H1 (cell line): ENCODE measurements around the gene CEND1. TPM values are rescaled to one million over a fixed set of nuclear protein-coding genes. Genes with fewer than 3 reads are reported as not detected.

Experiments
- CTCF ChIA-PET: fragments of 300-600 bp; sonication (Branson Sonifier 250); formaldehyde crosslinking; loops from one replicate; lab custom pipeline; 2021; ENCODE audit not compliant: partially characterized antibody; lab: Charles Lee
- POLR2A ChIA-PET: fragments of 300-600 bp; sonication (Branson Sonifier 250); formaldehyde crosslinking; loops from one replicate; lab custom pipeline; 2021; ENCODE audit warnings: inconsistent platforms; ENCODE audit not compliant: partially characterized antibody; lab: Charles Lee
- DNase-seq, 2 experiments: peaks; one replicate each; pipeline versions ENCODE4 v3.0.0 to v3.0.0-alpha.2; 2010 to 2022; ENCODE audit warnings: low spot score in 2 of 2, low read depth in 1 of 2, mixed read lengths in 1 of 2
- FAIRE-seq: peaks from 2 replicates; lab custom pipeline; 2011; peaks lifted over from hg19 to GRCh38; lab: Jason Lieb, UNC
- H2AFZ ChIP-seq: 2 replicates; pipeline ENCODE4 v1.8.1; 2012; ENCODE audit warnings: low read length, inconsistent platforms
- H2AK5ac ChIP-seq: 2 replicates; pipeline ENCODE4 v1.6.1; 2013; ENCODE audit warnings: low read depth, low read length
- H2BK120ac ChIP-seq: replicated peaks from 2 replicates; pipeline ENCODE3; 2013; ENCODE audit warnings: low read depth, low read length, inconsistent platforms
- H2BK12ac ChIP-seq: 2 replicates; pipeline ENCODE4 v1.6.1; 2013; ENCODE audit warnings: low read depth, low read length
- H2BK15ac ChIP-seq: 2 replicates; pipeline ENCODE4 v1.6.1; 2013; ENCODE audit warnings: low read length
- H2BK20ac ChIP-seq: 2 replicates; pipeline ENCODE4 v1.6.1; 2013; ENCODE audit warnings: low read length
- H2BK5ac ChIP-seq: 2 replicates; pipeline ENCODE4 v1.6.1; 2013; ENCODE audit warnings: low read depth, low read length
- H3K14ac ChIP-seq: 2 replicates; pipeline ENCODE4 v1.6.1; 2013; ENCODE audit warnings: inconsistent platforms; ENCODE audit not compliant: insufficient read length
- H3K18ac ChIP-seq: 2 replicates; pipeline ENCODE4 v1.6.1; 2013; ENCODE audit warnings: low read length; ENCODE audit errors: extremely low read depth
- H3K23ac ChIP-seq: 2 replicates; pipeline ENCODE4 v1.6.1; 2013; ENCODE audit warnings: inconsistent platforms; ENCODE audit not compliant: insufficient read length
- H3K23me2 ChIP-seq: 2 replicates; pipeline ENCODE4 v1.6.1; 2013; ENCODE audit warnings: low read depth, low read length
- H3K27ac ChIP-seq: 2 replicates; pipeline ENCODE4 v1.6.1; 2011; ENCODE audit warnings: low read depth, low read length, inconsistent platforms
- H3K27me3 ChIP-seq, 4 experiments: replicated peaks in 1 of 4; 1 replicate in 1 of 4; 2 replicates in 3 of 4; pipeline versions ENCODE4 v1.6.1 to v1.8.1; 2011 to 2013; ENCODE audit warnings: low read length in 3 of 4, mild to moderate bottlenecking in 3 of 4, inconsistent platforms in 2 of 4, mixed read lengths in 2 of 4, moderate library complexity in 1 of 4; ENCODE audit not compliant: control insufficient read depth in 3 of 4, insufficient read depth in 3 of 4; ENCODE audit errors: extremely low read depth in 1 of 4
- H3K36me3 ChIP-seq, 4 experiments: 2 replicates each; pipeline versions ENCODE4 v1.6.1 to v1.8.1; 2011 to 2013; ENCODE audit warnings: mild to moderate bottlenecking in 4 of 4, low read length in 3 of 4, moderate library complexity in 2 of 4, control low read depth in 1 of 4, inconsistent platforms in 1 of 4; ENCODE audit not compliant: insufficient read depth in 4 of 4, control insufficient read depth in 2 of 4
- H3K4ac ChIP-seq: replicated peaks from 2 replicates; pipeline ENCODE3; 2013; ENCODE audit warnings: low read length, low read depth, mixed read lengths, inconsistent platforms; ENCODE audit not compliant: insufficient read length
- H3K4me1 ChIP-seq, 4 experiments: replicated peaks in 1 of 4; 1 replicate in 1 of 4; 2 replicates in 3 of 4; pipeline versions ENCODE4 v1.6.1 to v1.8.1; 2011 to 2013; ENCODE audit warnings: low read length in 3 of 4, inconsistent platforms in 2 of 4, mixed read lengths in 1 of 4; ENCODE audit not compliant: insufficient read depth in 4 of 4, control insufficient read depth in 3 of 4
- H3K4me2 ChIP-seq, 2 experiments: 2 replicates each; pipeline versions ENCODE4 v1.6.1 to v1.8.1; 2011 to 2013; ENCODE audit warnings: low read depth in 2 of 2, low read length in 2 of 2, control low read depth in 1 of 2, inconsistent platforms in 1 of 2, mild to moderate bottlenecking in 1 of 2; ENCODE audit not compliant: insufficient read depth in 1 of 2
- H3K4me3 ChIP-seq, 4 experiments: fragments of 200-600, 300-600 bp in 1 of 4; sonication (generic), shearing (Covaris generic), sonication (Bioruptor Twin) in 1 of 4; 2 replicates each; pipeline versions ENCODE4 v1.5.1 to v1.8.1; 2011 to 2016; ENCODE audit warnings: low read length in 4 of 4, low read depth in 3 of 4, control low read depth in 2 of 4, inconsistent platforms in 2 of 4, mild to moderate bottlenecking in 2 of 4, mixed read lengths in 1 of 4, moderate library complexity in 1 of 4; ENCODE audit not compliant: insufficient read depth in 2 of 4; ENCODE audit errors: extremely low read depth in 1 of 4
- H3K56ac ChIP-seq: replicated peaks from 2 replicates; pipeline ENCODE3; 2013; ENCODE audit warnings: low read depth, mild to moderate bottlenecking, mixed read lengths, low read length, inconsistent platforms; ENCODE audit not compliant: insufficient read length
- H3K79me1 ChIP-seq: 2 replicates; pipeline ENCODE4 v1.6.1; 2013; ENCODE audit warnings: low read depth, low read length, control low read depth
- H3K79me2 ChIP-seq, 2 experiments: 2 replicates each; pipeline versions ENCODE4 v1.6.1 to v1.8.1; 2012 to 2013; ENCODE audit warnings: low read length in 2 of 2, mild to moderate bottlenecking in 2 of 2, inconsistent platforms in 1 of 2; ENCODE audit not compliant: insufficient read depth in 2 of 2, control insufficient read depth in 1 of 2
- H3K9ac ChIP-seq, 4 experiments: replicated peaks in 1 of 4; 1 replicate in 1 of 4; 2 replicates in 3 of 4; pipeline versions ENCODE4 v1.6.1 to v1.8.1; 2011 to 2013; ENCODE audit warnings: low read depth in 3 of 4, low read length in 3 of 4, control low read depth in 2 of 4, mild to moderate bottlenecking in 2 of 4, moderate library complexity in 2 of 4, inconsistent platforms in 1 of 4; ENCODE audit errors: extremely low read depth in 1 of 4
- H3K9me3 ChIP-seq, 2 experiments: 2 replicates each; pipeline versions ENCODE4 v1.6.1 to v1.8.1; 2012 to 2013; ENCODE audit warnings: mild to moderate bottlenecking in 2 of 2, moderate library complexity in 2 of 2, control low read depth in 1 of 2, inconsistent platforms in 1 of 2, low read depth in 1 of 2, low read length in 1 of 2, mixed read lengths in 1 of 2; ENCODE audit not compliant: insufficient read depth in 2 of 2
- H4K20me1 ChIP-seq, 2 experiments: replicated peaks in 1 of 2; 2 replicates each; pipeline versions ENCODE3 to v1.8.1; 2011 to 2013; ENCODE audit warnings: inconsistent platforms in 2 of 2, low read length in 2 of 2, mild to moderate bottlenecking in 1 of 2; ENCODE audit not compliant: insufficient read depth in 2 of 2, control insufficient read depth in 1 of 2
- H4K5ac ChIP-seq: 2 replicates; pipeline ENCODE4 v1.6.1; 2013; ENCODE audit warnings: low read length, low read depth, mixed read lengths, inconsistent platforms; ENCODE audit not compliant: insufficient read length
- H4K8ac ChIP-seq: 2 replicates; pipeline ENCODE4 v1.8.0; 2013; ENCODE audit warnings: mild to moderate bottlenecking, moderate library complexity, low read length, inconsistent platforms; ENCODE audit not compliant: insufficient read depth; ENCODE audit errors: extremely low read depth
- H4K91ac ChIP-seq: replicated peaks from 2 replicates; pipeline ENCODE3; 2013; ENCODE audit warnings: low read length, mixed read lengths, inconsistent platforms; ENCODE audit not compliant: insufficient read length
- CREB1 ChIP-seq: IDR thresholded peaks from 2 replicates; pipeline ENCODE4 v1.6.1; 2012; ENCODE audit warnings: inconsistent platforms
- EGR1 ChIP-seq: IDR thresholded peaks from 2 replicates; pipeline ENCODE4 v1.6.1; 2011; ENCODE audit warnings: low read depth, low read length, borderline replicate concordance
- FOSL1 ChIP-seq: IDR thresholded peaks from 2 replicates; pipeline ENCODE4 v1.6.1; 2011; ENCODE audit warnings: mild to moderate bottlenecking, low read depth, low read length, moderate library complexity; ENCODE audit not compliant: insufficient read depth
- HDAC6 ChIP-seq: IDR thresholded peaks from one replicate; pipeline ENCODE4 v1.7.1; 2012; ENCODE audit warnings: low read depth, mild to moderate bottlenecking, inconsistent platforms, low read length, moderate library complexity
- JUND ChIP-seq: IDR thresholded peaks from 2 replicates; pipeline ENCODE4 v1.6.1; 2011; ENCODE audit warnings: mild to moderate bottlenecking, improper control_type of control experiment, low read length
- KDM4A ChIP-seq: IDR thresholded peaks from one replicate; pipeline ENCODE4 v1.7.1; 2012; ENCODE audit warnings: low read depth, mild to moderate bottlenecking, moderate library complexity, low read length, inconsistent platforms; ENCODE audit not compliant: severe bottlenecking
- KDM5A ChIP-seq: fragments of 200-600 bp; IDR thresholded peaks from 2 replicates; pipeline ENCODE4 v1.7.1; 2012; ENCODE audit warnings: mild to moderate bottlenecking, low read length, inconsistent platforms, mixed read lengths
- MAX ChIP-seq: IDR thresholded peaks from 2 replicates; pipeline ENCODE4 v1.6.1; 2012; ENCODE audit warnings: inconsistent platforms
- SP1 ChIP-seq: IDR thresholded peaks from 2 replicates; pipeline ENCODE4 v1.6.1; 2011; ENCODE audit warnings: low read depth, low read length
- SP4 ChIP-seq: IDR thresholded peaks from 2 replicates; pipeline ENCODE4 v1.6.1; 2012; ENCODE audit warnings: low read length, inconsistent platforms
- TAF1 ChIP-seq: IDR thresholded peaks from 2 replicates; pipeline ENCODE4 v1.6.1; 2011; ENCODE audit warnings: mild to moderate bottlenecking, low read depth, low read length
- TCF12 ChIP-seq: IDR thresholded peaks from 2 replicates; pipeline ENCODE4 v1.6.1; 2011; ENCODE audit warnings: low read depth, mild to moderate bottlenecking, low read length
- TEAD4 ChIP-seq: IDR thresholded peaks from 2 replicates; pipeline ENCODE4 v1.6.1; 2012; ENCODE audit warnings: low read depth, low read length, inconsistent platforms, mixed read lengths
- WGBS, 2 experiments: shearing (Covaris generic) in 1 of 2; methylation state at CpG; one replicate each; pipeline versions ENCODE4 v1.1.6 to v1.1.7; 2013 to 2015; ENCODE audit warnings: low lambda C conversion rate in 2 of 2, mixed read lengths in 2 of 2, inconsistent platforms in 1 of 2, low coverage in 1 of 2, missing lambda C conversion rate in 1 of 2; ENCODE audit not compliant: insufficient replicate concordance in 2 of 2, insufficient coverage in 1 of 2, insufficient read length in 1 of 2; ENCODE audit errors: extremely low coverage in 1 of 2, missing lambda C conversion rate in 1 of 2; 5-methylcytosine and 5-hydroxymethylcytosine counted together
- polyA plus RNA-seq, 7 experiments: library from polyadenylated mRNA; depleted of rRNA in 3 of 7; stranded (reverse) in 5 of 7; unstranded in 2 of 7; fragments of >200 nt in 5 of 7; fragments of 200-250 nt in 2 of 7; gene quantifications; 1 replicate in 5 of 7; 2 replicates in 1 of 7; 4 replicates in 1 of 7; pipeline versions ENCODE4 v1.2.1 to v1.2.3, GENCODE V29; 2011 to 2013; ENCODE audit warnings: missing spikeins in 2 of 7, mixed read lengths in 2 of 7
- total RNA-seq: library from RNA; stranded (reverse); fragmentation: NEBNext Ultra II Directional; extraction: Animal tissue kit (Norgen Biotek cat#: 25700); gene quantifications from 2 replicates; pipeline ENCODE4 v1.2.1, GENCODE V29; 2021

Gene CEND1
- total and polyA plus RNA-seq, 2 of the 8 experiments (the other 6 are each of a cell fraction or from before 2014, with no cell fraction given): 0.82 to 5.0 TPM

GRCh38 chr11:791658-792534 lies 2.0 kb upstream of the CEND1 start:
- no peak overlapping the region for H3K23ac ChIP-seq
- H2BK12ac ChIP-seq: no peak overlapping the region; the same call in 1 of the 2 replicates
- no peak overlapping the region for H2BK20ac ChIP-seq
- no peaks in the 10 kb centered on the region for H3K27me3 ChIP-seq
- H3K4ac ChIP-seq: no peak overlapping the region
- no peak overlapping the region for H4K8ac ChIP-seq
- 95% methylated on average over 39 of the region's 49 CpGs; no CpG with 5 or more reads in 1 of the 2 experiments for WGBS, 2 experiments
- no peak overlapping the region for H3K4me2 ChIP-seq
- H2AFZ ChIP-seq: no peak overlapping the region
- no peak overlapping the region for H4K91ac ChIP-seq
- H3K56ac ChIP-seq: no peak overlapping the region
- H3K4me3 ChIP-seq: no peak overlapping the region
- peaks cover 2 to 15% of the 10 kb centered on the region in 2 experiments for H4K20me1 ChIP-seq
- H3K14ac ChIP-seq: no peak overlapping the region
- H3K18ac ChIP-seq: no peak overlapping the region
- H3K9me3 ChIP-seq: no peaks in the 10 kb centered on the region
- no peak for FAIRE-seq
- no peak overlapping the region for H2BK15ac ChIP-seq
- H3K36me3 ChIP-seq: peaks cover 0 to 12% (median 0%) of the 10 kb centered on the region in 4 experiments; a peak in 3 of 8 replicates
- ChIA-PET CTCF (interaction anchor here (0.7 to 2.2 kb wide), 5 partner anchors 9 to 64 kb away, joined by 3 to 10 read pairs (median 3); no protein-coding TSS in a partner anchor), POLR2A (interaction anchor here (0.7 to 53.0 kb wide), 8 partner anchors 8 to 43 kb away, joined by 3 to 1917 read pairs (median 4); partner anchors contain the start of genes CD151, CRACR2B, GATD1 and PIDD1)
- no peak overlapping the region for H3K9ac ChIP-seq
- H3K27ac ChIP-seq: no peak overlapping the region
- no peak overlapping the region for H2AK5ac ChIP-seq
- H3K79me2 ChIP-seq: peaks cover 0 to 5% of the 10 kb centered on the region in 2 experiments; a peak in 1 of 4 replicates
- no peak overlapping the region for H2BK120ac ChIP-seq
- peaks cover 7% of the 10 kb centered on the region; the same call in 1 of the 2 replicates for H3K79me1 ChIP-seq
- H4K5ac ChIP-seq: no peak overlapping the region
- DNase-seq: no peak
- peaks cover 4 to 34% (median 22%) of the 10 kb centered on the region in 4 experiments for H3K4me1 ChIP-seq
- H2BK5ac ChIP-seq: no peak overlapping the region
- H3K23me2 ChIP-seq: peaks cover under 1% of the 10 kb centered on the region
- TF ChIP-seq SP4 (no peak), HDAC6 (no peak), KDM5A (no peak), TAF1 (no peak), EGR1 (no peak), TEAD4 (no peak), CREB1 (no peak), KDM4A (no peak), TCF12 (no peak), JUND (no peak), MAX (no peak), FOSL1 (no peak), SP1 (no peak)
